ENCODE data around the gene C17orf100. TPM values are rescaled to one million over a fixed set of nuclear protein-coding genes. Genes with fewer than 3 reads are reported as not detected.

C17orf100 gene
- total and polyA plus RNA-seq, 2 of the 13 experiments (the other 11 are each of a cell fraction or from before 2014, with no cell fraction given): 3.6 to 8.7 TPM

- no peak for TF ChIP-seq ZNF878 (CRISPR knock-in tag; IDR thresholded peaks at IDR 0.05)
- TF ChIP-seq ZNF333 (CRISPR knock-in tag; IDR thresholded peaks at IDR 0.05; ENCODE audit: borderline replicate concordance): no peak
- no peak for TF ChIP-seq ZNF24 (IDR thresholded peaks at IDR 0.05)
- no peak for TF ChIP-seq ZNF282 (IDR thresholded peaks at IDR 0.05; ENCODE audit: partially characterized antibody)
- no peak for TF ChIP-seq CEBPG (CRISPR knock-in tag; IDR thresholded peaks at IDR 0.05)
- TF ChIP-seq ZNF263 (CRISPR knock-in tag; IDR thresholded peaks at IDR 0.05): no peak
- TF ChIP-seq ZSCAN22 (CRISPR knock-in tag; IDR thresholded peaks at IDR 0.05): no peak
- no peak for TF ChIP-seq NFE2L1 (CRISPR knock-in tag; IDR thresholded peaks at IDR 0.05; ENCODE audit: borderline replicate concordance)
- peak; percentile 54; the same call in 1 of the 2 replicates for TF ChIP-seq ZNF580 (CRISPR knock-in tag; IDR thresholded peaks at IDR 0.05; ENCODE audit: borderline replicate concordance, low read depth)
- TF ChIP-seq ZNF383 (CRISPR knock-in tag; IDR thresholded peaks at IDR 0.05; ENCODE audit: borderline replicate concordance): no peak
- TF ChIP-seq HMG20B (CRISPR knock-in tag; conservative IDR thresholded peaks at IDR 0.05): no peak
- 0 out of 2 replicates have a peak, but pooled peaks have one; percentile 11 for TF ChIP-seq USF2 (IDR thresholded peaks at IDR 0.05; ENCODE audit: low read depth, low read length)
- TF ChIP-seq USF2 (CRISPR knock-in tag; IDR thresholded peaks at IDR 0.05; ENCODE audit: borderline replicate concordance): no peak
- TF ChIP-seq CHCHD3 (CRISPR knock-in tag; IDR thresholded peaks at IDR 0.05): no peak
- no peak for TF ChIP-seq ARID2 (CRISPR knock-in tag; IDR thresholded peaks at IDR 0.05; ENCODE audit: borderline replicate concordance)
- TF ChIP-seq ZNF792 (CRISPR knock-in tag; IDR thresholded peaks at IDR 0.05): no peak
- TF ChIP-seq HMGXB3 (CRISPR knock-in tag; IDR thresholded peaks at IDR 0.05; ENCODE audit: borderline replicate concordance): no peak
- no peak for TF ChIP-seq PHB2 (IDR thresholded peaks at IDR 0.05; ENCODE audit: partially characterized antibody)
- TF ChIP-seq TCF7L2 (IDR thresholded peaks at IDR 0.05; ENCODE audit: low read depth, low read length): no peak
- TF ChIP-seq SNAPC2 (CRISPR knock-in tag; IDR thresholded peaks at IDR 0.05): no peak
- no peak for TF ChIP-seq ZNF367 (CRISPR knock-in tag; IDR thresholded peaks at IDR 0.05; ENCODE audit: borderline replicate concordance)
- TF ChIP-seq ZBTB26 (CRISPR knock-in tag; IDR thresholded peaks at IDR 0.05; ENCODE audit: borderline replicate concordance): no peak
- no peak for TF ChIP-seq DNMT1 (CRISPR knock-in tag; IDR thresholded peaks at IDR 0.05)
These were observed 17.3 kb downstream of the C17orf100 start (continued) for GRCh38 chr17:6668727-6669425.
